ENCODE measurements around the gene SPAG4.

Gene SPAG4

GRCh38 chr20:35629427-35630145, 14.0 kb downstream of the SPAG4 start:
- TF ChIP-seq TAF1 (IDR thresholded peaks at IDR 0.05; ENCODE audit: low read depth, low read length) (no peak), POU2F2 (IDR thresholded peaks at IDR 0.05; ENCODE audit: low read depth, low read length) (no peak), POLR2A (IDR thresholded peaks at IDR 0.05; ENCODE audit: low read depth, low read length) (no peak)
- no peak for DNase-seq (ENCODE audit: insufficient read length, low spot score)
- no peak for FAIRE-seq

GRCh38 chr20:35630636-35631035, 15.0 kb downstream of the SPAG4 start:
- no peak for DNase-seq (ENCODE audit: insufficient read length, low spot score)
- no peak for FAIRE-seq
- TF ChIP-seq SPI1 (IDR thresholded peaks at IDR 0.05; ENCODE audit: low read depth, low read length), result no peak
- TF ChIP-seq TAF1 (IDR thresholded peaks at IDR 0.05; ENCODE audit: low read depth, low read length), result no peak
- TF ChIP-seq POLR2A (IDR thresholded peaks at IDR 0.05; ENCODE audit: low read depth, low read length), result no peak
- no peak for TF ChIP-seq POU2F2 (IDR thresholded peaks at IDR 0.05; ENCODE audit: low read depth, low read length)
- TF ChIP-seq POLR2AphosphoS5 (IDR thresholded peaks at IDR 0.05; ENCODE audit: low read depth, low read length), result no peak
- TF ChIP-seq PAX5 (IDR thresholded peaks at IDR 0.05; ENCODE audit: insufficient read depth, low read length, severe bottlenecking), result no peak

GRCh38 chr20:35632539-35633115, 17.0 kb downstream of the SPAG4 start:
- no peak for TF ChIP-seq POLR2A (IDR thresholded peaks at IDR 0.05; ENCODE audit: low read depth, low read length)
- DNase-seq (ENCODE audit: insufficient read length, low spot score) (no peak), FAIRE-seq (no peak)

GRCh38 chr20:35635652-35636051, 20.0 kb downstream of the SPAG4 start:
- TF ChIP-seq PAX5 (IDR thresholded peaks at IDR 0.05; ENCODE audit: insufficient read depth, low read length, severe bottlenecking) (no peak), POLR2AphosphoS5 (IDR thresholded peaks at IDR 0.05; ENCODE audit: low read depth, low read length) (no peak), SPI1 (IDR thresholded peaks at IDR 0.05; ENCODE audit: low read depth, low read length) (no peak), POU2F2 (IDR thresholded peaks at IDR 0.05; ENCODE audit: low read depth, low read length) (no peak), TAF1 (IDR thresholded peaks at IDR 0.05; ENCODE audit: low read depth, low read length) (no peak), POLR2A (IDR thresholded peaks at IDR 0.05; ENCODE audit: low read depth, low read length) (no peak)
- no peak for DNase-seq (ENCODE audit: insufficient read length, low spot score)
- no peak for FAIRE-seq

- no peak for DNase-seq (ENCODE audit: insufficient read length, low spot score)
- no peak for TF ChIP-seq PAX5 (IDR thresholded peaks at IDR 0.05; ENCODE audit: insufficient read depth, low read length, severe bottlenecking)
- no peak for TF ChIP-seq SPI1 (IDR thresholded peaks at IDR 0.05; ENCODE audit: low read depth, low read length)
- no peak for TF ChIP-seq POU2F2 (IDR thresholded peaks at IDR 0.05; ENCODE audit: low read depth, low read length)
- no peak for TF ChIP-seq TAF1 (IDR thresholded peaks at IDR 0.05; ENCODE audit: low read depth, low read length)
- no peak for TF ChIP-seq POLR2A (IDR thresholded peaks at IDR 0.05; ENCODE audit: low read depth, low read length)
- no peak for TF ChIP-seq POLR2AphosphoS5 (IDR thresholded peaks at IDR 0.05; ENCODE audit: low read depth, low read length)
- FAIRE-seq, result no peak
These were observed 20.5 kb downstream of the SPAG4 start for GRCh38 chr20:35636095-35636494.

GRCh38 chr20:35637276-35637675, 21.6 kb downstream of the SPAG4 start:
- TF ChIP-seq TAF1 (IDR thresholded peaks at IDR 0.05; ENCODE audit: low read depth, low read length) (no peak), SPI1 (IDR thresholded peaks at IDR 0.05; ENCODE audit: low read depth, low read length) (no peak), POLR2AphosphoS5 (IDR thresholded peaks at IDR 0.05; ENCODE audit: low read depth, low read length) (no peak), PAX5 (IDR thresholded peaks at IDR 0.05; ENCODE audit: insufficient read depth, low read length, severe bottlenecking) (no peak), POU2F2 (IDR thresholded peaks at IDR 0.05; ENCODE audit: low read depth, low read length) (no peak), POLR2A (IDR thresholded peaks at IDR 0.05; ENCODE audit: low read depth, low read length) (no peak)
- FAIRE-seq (no peak), DNase-seq (ENCODE audit: insufficient read length, low spot score) (no peak)

GRCh38 chr20:35638751-35639150, 23.1 kb downstream of the SPAG4 start:
- DNase-seq (ENCODE audit: insufficient read length, low spot score) (no peak), FAIRE-seq (no peak)

GRCh38 chr20:35640724-35641123, 25.1 kb downstream of the SPAG4 start:
- no peak for FAIRE-seq
- DNase-seq (ENCODE audit: insufficient read length, low spot score), result no peak
- TF ChIP-seq PAX5 (IDR thresholded peaks at IDR 0.05; ENCODE audit: insufficient read depth, low read length, severe bottlenecking), result no peak
- TF ChIP-seq POU2F2 (IDR thresholded peaks at IDR 0.05; ENCODE audit: low read depth, low read length), result no peak
- no peak for TF ChIP-seq TAF1 (IDR thresholded peaks at IDR 0.05; ENCODE audit: low read depth, low read length)
- TF ChIP-seq POLR2A (IDR thresholded peaks at IDR 0.05; ENCODE audit: low read depth, low read length), result no peak
- no peak for TF ChIP-seq SPI1 (IDR thresholded peaks at IDR 0.05; ENCODE audit: low read depth, low read length)
- TF ChIP-seq POLR2AphosphoS5 (IDR thresholded peaks at IDR 0.05; ENCODE audit: low read depth, low read length), result no peak

More at GRCh38 chr20:35638751-35639150, 23.1 kb downstream of the SPAG4 start:
- TF ChIP-seq POLR2AphosphoS5 (IDR thresholded peaks at IDR 0.05; ENCODE audit: low read depth, low read length), result no peak
- TF ChIP-seq POLR2A (IDR thresholded peaks at IDR 0.05; ENCODE audit: low read depth, low read length), result no peak
- no peak for TF ChIP-seq POU2F2 (IDR thresholded peaks at IDR 0.05; ENCODE audit: low read depth, low read length)
- TF ChIP-seq TAF1 (IDR thresholded peaks at IDR 0.05; ENCODE audit: low read depth, low read length), result no peak

- TF ChIP-seq POLR2A (IDR thresholded peaks at IDR 0.05; ENCODE audit: low read depth, low read length) (no peak), POLR2AphosphoS5 (IDR thresholded peaks at IDR 0.05; ENCODE audit: low read depth, low read length) (no peak), SPI1 (IDR thresholded peaks at IDR 0.05; ENCODE audit: low read depth, low read length) (no peak), POU2F2 (IDR thresholded peaks at IDR 0.05; ENCODE audit: low read depth, low read length) (no peak), PAX5 (IDR thresholded peaks at IDR 0.05; ENCODE audit: insufficient read depth, low read length, severe bottlenecking) (no peak), TAF1 (IDR thresholded peaks at IDR 0.05; ENCODE audit: low read depth, low read length) (no peak)
- FAIRE-seq, result no peak
These were observed 26.1 kb downstream of the SPAG4 start for GRCh38 chr20:35641743-35642142.

GRCh38 chr20:35643045-35643444, 27.4 kb downstream of the SPAG4 start:
- TF ChIP-seq SPI1 (IDR thresholded peaks at IDR 0.05; ENCODE audit: low read depth, low read length), result no peak
- no peak for TF ChIP-seq PAX5 (IDR thresholded peaks at IDR 0.05; ENCODE audit: insufficient read depth, low read length, severe bottlenecking)
- no peak for TF ChIP-seq POU2F2 (IDR thresholded peaks at IDR 0.05; ENCODE audit: low read depth, low read length)
- no peak for TF ChIP-seq TAF1 (IDR thresholded peaks at IDR 0.05; ENCODE audit: low read depth, low read length)
- no peak for TF ChIP-seq POLR2A (IDR thresholded peaks at IDR 0.05; ENCODE audit: low read depth, low read length)
- no peak for TF ChIP-seq POLR2AphosphoS5 (IDR thresholded peaks at IDR 0.05; ENCODE audit: low read depth, low read length)
- DNase-seq (ENCODE audit: insufficient read length, low spot score) (no peak), FAIRE-seq (no peak)

More at GRCh38 chr20:35641743-35642142, 26.1 kb downstream of the SPAG4 start:
- no peak for DNase-seq (ENCODE audit: insufficient read length, low spot score)

Measured in GM12891 (cell line).